HEK293 (cell line): ENCODE data around the gene MYH7B.

ENCODE experiments used
- FEZF1 ChIP-seq: fragments of 450-650 bp; formaldehyde crosslinking; IDR thresholded peaks from 2 replicates; pipeline ENCODE4 v1.5.1; 2016; ENCODE audit warnings: missing biosample characterization, missing genetic modification characterization
- KLF9 ChIP-seq: fragments of 450-650 bp; formaldehyde crosslinking; IDR thresholded peaks from 2 replicates; pipeline ENCODE4 v1.5.1; 2016; ENCODE audit warnings: missing biosample characterization, missing genetic modification characterization, low read depth
- MYNN ChIP-seq: fragments of 450-650 bp; formaldehyde crosslinking; IDR thresholded peaks from 2 replicates; pipeline ENCODE4 v1.5.1; 2016; ENCODE audit warnings: missing biosample characterization, missing genetic modification characterization, borderline replicate concordance
- REPIN1 ChIP-seq: fragments of 450-650 bp; formaldehyde crosslinking; IDR thresholded peaks from 2 replicates; pipeline ENCODE4 v1.5.1; 2017; ENCODE audit warnings: missing biosample characterization, missing genetic modification characterization, low read depth
- SCRT2 ChIP-seq: fragments of 450-650 bp; formaldehyde crosslinking; IDR thresholded peaks from 2 replicates; pipeline ENCODE4 v1.5.1; 2016; ENCODE audit warnings: missing biosample characterization, missing genetic modification characterization
- TCF7L2 ChIP-seq: IDR thresholded peaks from 2 replicates; pipeline ENCODE4 v1.6.1; 2011; ENCODE audit warnings: low read depth, mild to moderate bottlenecking, inconsistent platforms, low read length, moderate library complexity, borderline replicate concordance
- YY2 ChIP-seq: fragments of 450-650 bp; formaldehyde crosslinking; IDR thresholded peaks from 2 replicates; pipeline ENCODE4 v1.5.1; 2016; ENCODE audit warnings: missing biosample characterization, missing genetic modification characterization
- ZBTB7A ChIP-seq: fragments of 450-650 bp; formaldehyde crosslinking; IDR thresholded peaks from 2 replicates; pipeline ENCODE4 v1.5.1; 2016; ENCODE audit warnings: low read depth, missing biosample characterization, missing genetic modification characterization
- ZEB2 ChIP-seq: fragments of 450-650 bp; formaldehyde crosslinking; IDR thresholded peaks from 2 replicates; pipeline ENCODE4 v1.5.1; 2016; ENCODE audit warnings: missing biosample characterization, missing genetic modification characterization
- ZNF10 ChIP-seq: fragments of 450-650 bp; formaldehyde crosslinking; IDR thresholded peaks from 2 replicates; pipeline ENCODE4 v1.5.1; 2017; ENCODE audit warnings: missing biosample characterization, missing genetic modification characterization
- ZNF133 ChIP-seq: fragments of 450-650 bp; formaldehyde crosslinking; IDR thresholded peaks from 2 replicates; pipeline ENCODE4 v1.5.1; 2016; ENCODE audit warnings: missing biosample characterization, missing genetic modification characterization
- ZNF157 ChIP-seq: fragments of 450-650 bp; formaldehyde crosslinking; IDR thresholded peaks from 2 replicates; pipeline ENCODE4 v1.5.1; 2016; ENCODE audit warnings: missing biosample characterization, missing genetic modification characterization
- ZNF2 ChIP-seq: fragments of 450-650 bp; formaldehyde crosslinking; IDR thresholded peaks from 2 replicates; pipeline ENCODE4 v1.5.1; 2016; ENCODE audit warnings: missing biosample characterization, missing genetic modification characterization
- ZNF311 ChIP-seq: fragments of 450-650 bp; formaldehyde crosslinking; IDR thresholded peaks from 2 replicates; pipeline ENCODE4 v1.5.1; 2017; ENCODE audit warnings: missing biosample characterization, missing genetic modification characterization, borderline replicate concordance
- ZNF335 ChIP-seq: fragments of 450-650 bp; formaldehyde crosslinking; conservative IDR thresholded peaks from 2 replicates; pipeline ENCODE4 v1.5.1; 2016; ENCODE audit warnings: missing biosample characterization, missing genetic modification characterization
- ZNF350 ChIP-seq: fragments of 450-650 bp; formaldehyde crosslinking; IDR thresholded peaks from 2 replicates; pipeline ENCODE4 v1.5.0; 2017; ENCODE audit warnings: missing biosample characterization, mild to moderate bottlenecking, missing genetic modification characterization
- ZNF366 ChIP-seq: fragments of 450-650 bp; formaldehyde crosslinking; conservative IDR thresholded peaks from 2 replicates; pipeline ENCODE4 v1.5.1; 2016; ENCODE audit warnings: missing biosample characterization, missing genetic modification characterization
- ZNF404 ChIP-seq: fragments of 450-650 bp; formaldehyde crosslinking; IDR thresholded peaks from 2 replicates; pipeline ENCODE4 v1.5.1; 2017; ENCODE audit warnings: missing biosample characterization, missing genetic modification characterization
- ZNF423 ChIP-seq: fragments of 450-650 bp; formaldehyde crosslinking; IDR thresholded peaks from 2 replicates; pipeline ENCODE4 v1.5.1; 2016; ENCODE audit warnings: missing biosample characterization, missing genetic modification characterization
- ZNF426 ChIP-seq: fragments of 450-650 bp; formaldehyde crosslinking; IDR thresholded peaks from 2 replicates; pipeline ENCODE4 v1.5.1; 2017; ENCODE audit warnings: missing biosample characterization, missing genetic modification characterization, mild to moderate bottlenecking, inconsistent platforms, moderate library complexity
- ZNF473 ChIP-seq: fragments of 450-650 bp; formaldehyde crosslinking; IDR thresholded peaks from 2 replicates; pipeline ENCODE4 v1.5.1; 2017; ENCODE audit warnings: missing biosample characterization, missing genetic modification characterization
- ZNF501 ChIP-seq: fragments of 450-650 bp; formaldehyde crosslinking; IDR thresholded peaks from 2 replicates; pipeline ENCODE4 v1.5.1; 2016; ENCODE audit warnings: missing biosample characterization, missing genetic modification characterization
- ZNF544 ChIP-seq: fragments of 450-650 bp; formaldehyde crosslinking; IDR thresholded peaks from 2 replicates; pipeline ENCODE4 v1.5.0; 2017; ENCODE audit warnings: missing biosample characterization, missing genetic modification characterization
- ZNF555 ChIP-seq: fragments of 450-650 bp; formaldehyde crosslinking; conservative IDR thresholded peaks from 2 replicates; pipeline ENCODE4 v1.5.1; 2017; ENCODE audit warnings: missing biosample characterization, mild to moderate bottlenecking, missing genetic modification characterization, inconsistent platforms
- ZNF560 ChIP-seq: fragments of 450-650 bp; formaldehyde crosslinking; IDR thresholded peaks from 2 replicates; pipeline ENCODE4 v1.5.1; 2017; ENCODE audit warnings: missing biosample characterization, missing genetic modification characterization, borderline replicate concordance
- ZNF600 ChIP-seq: fragments of 450-650 bp; formaldehyde crosslinking; IDR thresholded peaks from 2 replicates; pipeline ENCODE4 v1.5.1; 2016; ENCODE audit warnings: missing biosample characterization, missing genetic modification characterization
- ZNF610 ChIP-seq: fragments of 450-650 bp; formaldehyde crosslinking; IDR thresholded peaks from 2 replicates; pipeline ENCODE4 v1.5.1; 2016; ENCODE audit warnings: missing biosample characterization, missing genetic modification characterization, borderline replicate concordance
- ZNF621 ChIP-seq: fragments of 450-650 bp; formaldehyde crosslinking; IDR thresholded peaks from 2 replicates; pipeline ENCODE4 v1.5.1; 2017; ENCODE audit warnings: missing biosample characterization, missing genetic modification characterization
- ZNF626 ChIP-seq: fragments of 450-650 bp; sonication (Bioruptor Pico); formaldehyde crosslinking; IDR thresholded peaks from 2 replicates; pipeline ENCODE4 v1.5.1; 2018; ENCODE audit warnings: missing biosample characterization, missing genetic modification characterization, inconsistent platforms
- ZNF664 ChIP-seq: fragments of 450-650 bp; formaldehyde crosslinking; IDR thresholded peaks from 2 replicates; pipeline ENCODE4 v1.5.1; 2016; ENCODE audit warnings: missing biosample characterization, missing genetic modification characterization
- ZNF747 ChIP-seq: fragments of 450-650 bp; formaldehyde crosslinking; IDR thresholded peaks from 2 replicates; pipeline ENCODE4 v1.5.1; 2016; ENCODE audit warnings: missing biosample characterization, missing genetic modification characterization
- ZNF768 ChIP-seq: fragments of 450-650 bp; formaldehyde crosslinking; IDR thresholded peaks from 2 replicates; pipeline ENCODE4 v1.5.1; 2018; ENCODE audit warnings: missing biosample characterization, mild to moderate bottlenecking, missing genetic modification characterization
- ZNF776 ChIP-seq: fragments of 450-650 bp; formaldehyde crosslinking; IDR thresholded peaks from 2 replicates; pipeline ENCODE4 v1.5.0; 2017; ENCODE audit warnings: missing biosample characterization, missing genetic modification characterization, borderline replicate concordance
- ZNF791 ChIP-seq: fragments of 450-650 bp; formaldehyde crosslinking; IDR thresholded peaks from 2 replicates; pipeline ENCODE4 v1.5.1; 2016; ENCODE audit warnings: missing biosample characterization, missing genetic modification characterization
- ZNF830 ChIP-seq: fragments of 450-650 bp; IDR thresholded peaks from 2 replicates; pipeline ENCODE4 v1.5.0; 2018; ENCODE audit warnings: missing biosample characterization, missing genetic modification characterization, low read depth, mild to moderate bottlenecking, moderate library complexity
- ZNF843 ChIP-seq: fragments of 450-650 bp; formaldehyde crosslinking; IDR thresholded peaks from 2 replicates; pipeline ENCODE4 v1.5.1; 2016; ENCODE audit warnings: missing biosample characterization, missing genetic modification characterization
- TF ChIP-seq, protein P1 (sequence below): fragments of 450-650 bp; formaldehyde crosslinking; IDR thresholded peaks from 2 replicates; pipeline ENCODE4 v1.5.1; 2016; ENCODE audit warnings: missing biosample characterization, missing genetic modification characterization
- TF ChIP-seq, protein P2 (sequence below): fragments of 450-650 bp; formaldehyde crosslinking; IDR thresholded peaks from 2 replicates; pipeline ENCODE4 v1.5.1; 2016; ENCODE audit warnings: missing biosample characterization, missing genetic modification characterization
- TF ChIP-seq, protein P3 (sequence below): fragments of 450-650 bp; formaldehyde crosslinking; IDR thresholded peaks from 2 replicates; pipeline ENCODE4; 2016; ENCODE audit warnings: missing biosample characterization, missing genetic modification characterization

MYH7B gene

DNA sequence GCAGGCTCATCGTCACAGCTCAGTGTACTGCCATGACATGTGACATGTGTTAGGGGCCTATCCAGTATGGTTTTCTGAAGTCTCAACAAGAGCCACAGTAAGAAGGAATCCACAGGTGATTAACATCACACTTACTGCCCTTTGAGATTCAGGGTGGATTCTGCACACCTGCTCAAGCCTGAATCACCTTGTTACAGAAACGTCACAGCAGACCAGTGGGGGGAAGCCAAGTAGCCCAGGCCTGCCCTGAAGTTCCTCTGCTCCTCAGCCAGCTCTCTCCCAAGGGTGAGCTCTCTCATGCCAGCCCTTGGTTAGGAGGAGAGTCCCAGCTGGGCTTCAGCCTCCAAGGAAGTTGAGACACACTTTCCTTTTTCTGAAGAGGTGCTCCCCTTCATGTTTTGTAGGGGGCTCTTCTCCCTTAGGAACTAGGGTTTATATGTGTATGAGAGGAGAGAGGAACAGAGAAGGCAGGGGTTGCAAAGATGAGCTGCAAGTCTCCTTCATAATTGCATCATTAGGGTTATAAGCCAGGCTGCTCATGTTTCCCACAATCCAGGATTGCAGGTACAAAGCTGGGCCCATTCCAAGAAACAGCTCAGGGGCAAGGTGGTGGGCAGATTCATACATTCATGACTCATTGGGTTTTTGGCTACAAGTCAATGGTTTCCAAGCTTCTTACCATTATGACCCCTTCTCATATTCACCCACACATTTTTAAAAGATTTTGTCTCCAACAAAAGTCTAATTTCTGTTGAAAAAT is 11.7 kb upstream of the MYH7B start (continued):
- 0 out of 2 replicates have a peak, but pooled peaks have one; percentile 17 for TF ChIP-seq FEZF1 (tag by site-specific recombination)
- no peak for TF ChIP-seq ZNF426
- no peak for TF ChIP-seq TCF7L2
- no peak for TF ChIP-seq ZNF423 (tag by site-specific recombination)
- TF ChIP-seq ZNF768 (tag by site-specific recombination): no peak
- no peak for TF ChIP-seq YY2
- no peak for TF ChIP-seq ZNF133 (tag by site-specific recombination)
- TF ChIP-seq ZNF830 (tag by site-specific recombination): no peak
- TF ChIP-seq ZNF626: no peak
- no peak for TF ChIP-seq ZNF747 (tag by site-specific recombination)
- TF ChIP-seq ZNF335 (tag by site-specific recombination): no peak
- TF ChIP-seq, protein P1, sequence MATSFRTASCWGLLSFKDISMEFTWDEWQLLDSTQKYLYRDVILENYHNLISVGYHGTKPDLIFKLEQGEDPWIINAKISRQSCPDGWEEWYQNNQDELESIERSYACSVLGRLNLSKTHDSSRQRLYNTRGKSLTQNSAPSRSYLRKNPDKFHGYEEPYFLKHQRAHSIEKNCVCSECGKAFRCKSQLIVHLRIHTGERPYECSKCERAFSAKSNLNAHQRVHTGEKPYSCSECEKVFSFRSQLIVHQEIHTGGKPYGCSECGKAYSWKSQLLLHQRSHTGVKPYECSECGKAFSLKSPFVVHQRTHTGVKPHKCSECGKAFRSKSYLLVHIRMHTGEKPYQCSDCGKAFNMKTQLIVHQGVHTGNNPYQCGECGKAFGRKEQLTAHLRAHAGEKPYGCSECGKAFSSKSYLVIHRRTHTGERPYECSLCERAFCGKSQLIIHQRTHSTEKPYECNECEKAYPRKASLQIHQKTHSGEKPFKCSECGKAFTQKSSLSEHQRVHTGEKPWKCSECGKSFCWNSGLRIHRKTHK (tag by site-specific recombination): no peak
- no peak for TF ChIP-seq ZNF776 (tag by site-specific recombination)
- no peak for TF ChIP-seq ZNF621 (tag by site-specific recombination)
- no peak for TF ChIP-seq ZNF560 (tag by site-specific recombination)
- no peak for TF ChIP-seq ZNF555 (tag by site-specific recombination)
- TF ChIP-seq ZNF600 (tag by site-specific recombination): no peak
- TF ChIP-seq SCRT2: peak; percentile 88
- TF ChIP-seq ZNF473 (tag by site-specific recombination): no peak
- TF ChIP-seq ZNF350 (tag by site-specific recombination): no peak
- TF ChIP-seq ZNF157 (tag by site-specific recombination): no peak
- no peak for TF ChIP-seq ZNF843 (tag by site-specific recombination)
- TF ChIP-seq, protein P2, sequence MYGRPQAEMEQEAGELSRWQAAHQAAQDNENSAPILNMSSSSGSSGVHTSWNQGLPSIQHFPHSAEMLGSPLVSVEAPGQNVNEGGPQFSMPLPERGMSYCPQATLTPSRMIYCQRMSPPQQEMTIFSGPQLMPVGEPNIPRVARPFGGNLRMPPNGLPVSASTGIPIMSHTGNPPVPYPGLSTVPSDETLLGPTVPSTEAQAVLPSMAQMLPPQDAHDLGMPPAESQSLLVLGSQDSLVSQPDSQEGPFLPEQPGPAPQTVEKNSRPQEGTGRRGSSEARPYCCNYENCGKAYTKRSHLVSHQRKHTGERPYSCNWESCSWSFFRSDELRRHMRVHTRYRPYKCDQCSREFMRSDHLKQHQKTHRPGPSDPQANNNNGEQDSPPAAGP (tag by site-specific recombination): no peak
- no peak for TF ChIP-seq ZNF664
- no peak for TF ChIP-seq MYNN (tag by site-specific recombination)
- TF ChIP-seq ZNF791 (tag by site-specific recombination): no peak
- TF ChIP-seq ZNF610 (tag by site-specific recombination): no peak
- TF ChIP-seq, protein P3, sequence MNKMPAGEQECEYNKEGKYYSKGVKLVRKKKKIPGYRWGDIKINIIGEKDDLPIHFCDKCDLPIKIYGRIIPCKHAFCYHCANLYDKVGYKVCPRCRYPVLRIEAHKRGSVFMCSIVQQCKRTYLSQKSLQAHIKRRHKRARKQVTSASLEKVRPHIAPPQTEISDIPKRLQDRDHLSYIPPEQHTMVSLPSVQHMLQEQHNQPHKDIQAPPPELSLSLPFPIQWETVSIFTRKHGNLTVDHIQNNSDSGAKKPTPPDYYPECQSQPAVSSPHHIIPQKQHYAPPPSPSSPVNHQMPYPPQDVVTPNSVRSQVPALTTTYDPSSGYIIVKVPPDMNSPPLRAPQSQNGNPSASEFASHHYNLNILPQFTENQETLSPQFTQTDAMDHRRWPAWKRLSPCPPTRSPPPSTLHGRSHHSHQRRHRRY (tag by site-specific recombination): no peak
- TF ChIP-seq ZNF501 (tag by site-specific recombination): no peak
- TF ChIP-seq KLF9 (tag by site-specific recombination): no peak
- TF ChIP-seq ZBTB7A: no peak
- TF ChIP-seq ZNF404 (tag by site-specific recombination): no peak
- TF ChIP-seq ZNF311: no peak
- TF ChIP-seq REPIN1 (tag by site-specific recombination): no peak
- TF ChIP-seq ZEB2: 0 out of 2 replicates have a peak, but pooled peaks have one; percentile 20
- no peak for TF ChIP-seq ZNF10 (tag by site-specific recombination)
- TF ChIP-seq ZNF544: no peak
- TF ChIP-seq ZNF2: no peak
- peak; percentile 36 for TF ChIP-seq ZNF366 (tag by site-specific recombination)
